Esophagus squamous epithelium (tissue), 5 donors: ENCODE data around the gene NSG2. TPM values are rescaled to one million over a fixed set of nuclear protein-coding genes. Genes with fewer than 3 reads are reported as not detected.

Experiments
- DNase-seq: peaks from one replicate; lab custom pipeline; 2025; lab: John Stamatoyannopoulos, UW
- H3K27ac ChIP-seq, 4 donors: fragments of 200-600 bp; sonication (generic); one replicate each; pipeline ENCODE4 v1.5.1; 2016 to 2019; ENCODE audit warnings: mild to moderate bottlenecking in 1 of 4
- H3K27me3 ChIP-seq, 4 donors: fragments of 200-600 bp; sonication (generic); 1 replicate in 3 of 4; 2 replicates in 1 of 4; pipeline versions ENCODE4 v1.5.1 to v1.6.0; 2017 to 2021; ENCODE audit warnings: antibody characterized with exemption in 1 of 4
- H3K36me3 ChIP-seq, 3 donors: fragments of 200-600 bp; sonication (generic); one replicate each; pipeline ENCODE4 v1.5.1; 2016 to 2019
- H3K4me1 ChIP-seq, 3 donors: fragments of 200-600 bp; sonication (generic); one replicate each; pipeline ENCODE4 v1.5.1; 2017 to 2019
- H3K4me3 ChIP-seq, 4 donors: fragments of 200-600 bp; sonication (generic); 1 replicate in 3 of 4; 2 replicates in 1 of 4; pipeline ENCODE4 v1.5.1; 2016 to 2019; ENCODE audit warnings: mild to moderate bottlenecking in 2 of 4, moderate library complexity in 1 of 4
- H3K9me3 ChIP-seq, 3 donors: fragments of 200-600 bp; sonication (generic); one replicate each; pipeline ENCODE4 v1.5.1; 2016 to 2019
- POLR2A ChIP-seq, 4 donors: fragments of 450-650 bp; IDR thresholded peaks; one replicate each; pipeline ENCODE4 v1.6.1; 2017; ENCODE audit warnings: antibody characterized with exemption in 4 of 4, mild to moderate bottlenecking in 4 of 4, moderate library complexity in 3 of 4
- WGBS, 2 donors: methylation state at CpG; one replicate each; pipeline ENCODE4 v1.1.5; 2018; 5-methylcytosine and 5-hydroxymethylcytosine counted together
- intact Hi-C: fragments of 100-400 bp; cut with DNase I; formaldehyde crosslinking; loops from one replicate; pipeline ENCODE4 v1.15.0; 2022
- total RNA-seq, 4 donors: library from RNA; depleted of rRNA; stranded (reverse); fragments of >200 nt; gene quantifications; one replicate each; pipeline ENCODE4 v1.1.0, GENCODE V29; 2016
- TF ChIP-seq, protein P1 (sequence below), 6 experiments: fragments of 450-650 bp in 4 of 6; fragments of 200-600 bp in 2 of 6; sonication (generic) in 2 of 6; IDR thresholded peaks; one replicate each; pipeline ENCODE4 v1.5.1; 2016 to 2019; ENCODE audit warnings: antibody characterized with exemption in 6 of 6, mild to moderate bottlenecking in 4 of 6, moderate library complexity in 4 of 6
- donor health status: DM: yes; HTN: yes; CAD: no.

Gene NSG2
- total RNA-seq, 4 donors from 2014 or later = not detected

- TF ChIP-seq, protein P1, sequence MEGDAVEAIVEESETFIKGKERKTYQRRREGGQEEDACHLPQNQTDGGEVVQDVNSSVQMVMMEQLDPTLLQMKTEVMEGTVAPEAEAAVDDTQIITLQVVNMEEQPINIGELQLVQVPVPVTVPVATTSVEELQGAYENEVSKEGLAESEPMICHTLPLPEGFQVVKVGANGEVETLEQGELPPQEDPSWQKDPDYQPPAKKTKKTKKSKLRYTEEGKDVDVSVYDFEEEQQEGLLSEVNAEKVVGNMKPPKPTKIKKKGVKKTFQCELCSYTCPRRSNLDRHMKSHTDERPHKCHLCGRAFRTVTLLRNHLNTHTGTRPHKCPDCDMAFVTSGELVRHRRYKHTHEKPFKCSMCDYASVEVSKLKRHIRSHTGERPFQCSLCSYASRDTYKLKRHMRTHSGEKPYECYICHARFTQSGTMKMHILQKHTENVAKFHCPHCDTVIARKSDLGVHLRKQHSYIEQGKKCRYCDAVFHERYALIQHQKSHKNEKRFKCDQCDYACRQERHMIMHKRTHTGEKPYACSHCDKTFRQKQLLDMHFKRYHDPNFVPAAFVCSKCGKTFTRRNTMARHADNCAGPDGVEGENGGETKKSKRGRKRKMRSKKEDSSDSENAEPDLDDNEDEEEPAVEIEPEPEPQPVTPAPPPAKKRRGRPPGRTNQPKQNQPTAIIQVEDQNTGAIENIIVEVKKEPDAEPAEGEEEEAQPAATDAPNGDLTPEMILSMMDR (IDR thresholded peaks at IDR 0.05) = no peak
- TF ChIP-seq POLR2A (IDR thresholded peaks at IDR 0.05) = no peak
- H3K27ac ChIP-seq = no peak overlapping the region
- WGBS, 2 donors = 53 to 64% methylated on average over 2 of the region's 2 CpGs
- H3K9me3 ChIP-seq = no peaks in the 10 kb centered on the region
- intact Hi-C loops = no loop called here
- no peak overlapping the region for H3K4me3 ChIP-seq
- H3K36me3 ChIP-seq = no peaks in the 10 kb centered on the region
- no peaks in the 10 kb centered on the region for H3K4me1 ChIP-seq
- H3K27me3 ChIP-seq = peaks cover 0 to 18% (median 0%) of the 10 kb centered on the region in 4 donors
- DNase-seq = no peak
Observed at GRCh38 chr5:174058433-174059122, 13.1 kb downstream of the NSG2 start.

- 83 to 88% methylated on average over 1 of the region's 1 CpG for WGBS, 2 donors
- Histone ChIP-seq H3K27ac (no peak overlapping the region), H3K9me3 (no peaks in the 10 kb centered on the region), H3K4me3 (no peak overlapping the region), H3K4me1 (no peaks in the 10 kb centered on the region), H3K36me3 (no peaks in the 10 kb centered on the region), H3K27me3 (peaks cover 0 to 20% (median 0%) of the 10 kb centered on the region in 4 donors)
- TF ChIP-seq, protein P1 (IDR thresholded peaks at IDR 0.05) = no peak
- TF ChIP-seq POLR2A (IDR thresholded peaks at IDR 0.05) = no peak
- no peak for DNase-seq
- intact Hi-C loops = no loop called here
Observed at GRCh38 chr5:174059247-174059646, 13.7 kb downstream of the NSG2 start.

- intact Hi-C loops = no loop called here
- TF ChIP-seq POLR2A (IDR thresholded peaks at IDR 0.05) = no peak
- TF ChIP-seq, protein P1 (IDR thresholded peaks at IDR 0.05) = no peak
- H3K4me1 ChIP-seq = no peaks in the 10 kb centered on the region
- no peak for DNase-seq
- H3K36me3 ChIP-seq = no peaks in the 10 kb centered on the region
- H3K4me3 ChIP-seq = no peak overlapping the region
- no peaks in the 10 kb centered on the region for H3K9me3 ChIP-seq
- no peak overlapping the region for H3K27ac ChIP-seq
- peaks cover 0 to 36% (median 0%) of the 10 kb centered on the region in 4 donors for H3K27me3 ChIP-seq
Observed at GRCh38 chr5:174063082-174063756, 17.7 kb downstream of the NSG2 start.

DNA sequence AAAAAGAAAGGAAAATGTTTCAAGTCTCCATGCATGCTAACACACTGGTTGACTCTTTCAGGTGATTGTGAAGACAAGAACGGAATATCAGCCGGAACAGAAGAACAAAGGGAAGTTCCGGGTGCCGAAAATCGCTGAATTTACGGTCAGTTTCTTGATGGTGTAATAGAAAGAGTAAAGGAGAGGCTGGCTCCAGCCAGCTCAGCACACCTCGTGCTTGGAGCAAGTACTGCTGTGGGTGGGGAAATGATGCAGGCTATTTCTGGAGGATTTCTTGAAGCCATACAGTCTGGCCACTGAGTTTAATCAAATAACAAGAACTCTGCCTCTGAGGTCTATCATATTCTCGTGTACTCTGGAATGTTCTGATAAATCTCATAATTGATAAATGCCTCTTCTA is 18.7 kb downstream of the NSG2 start:
- H3K4me3 ChIP-seq = no peak overlapping the region
- intact Hi-C loops = no loop called here
- WGBS, 2 donors = 60 to 71% methylated on average over 8 of the region's 8 CpGs

More for the DNA sequence above, 18.7 kb downstream of the NSG2 start:
- TF ChIP-seq POLR2A (IDR thresholded peaks at IDR 0.05) = no peak
- TF ChIP-seq, protein P1 (IDR thresholded peaks at IDR 0.05) = no peak
- no peak for DNase-seq
- no peaks in the 10 kb centered on the region for H3K9me3 ChIP-seq
- H3K27ac ChIP-seq = no peak overlapping the region
- H3K4me1 ChIP-seq = no peaks in the 10 kb centered on the region
- peaks cover 0 to 40% (median 0%) of the 10 kb centered on the region in 4 donors for H3K27me3 ChIP-seq
- no peaks in the 10 kb centered on the region for H3K36me3 ChIP-seq
